ENCODE data around the gene STK11.

The STK11 gene

GRCh38 chr19:1226522-1227303 lies 21.1 kb downstream of the STK11 start:
- DNase-seq, result no peak

- DNase-seq, result no peak
These were observed 21.9 kb downstream of the STK11 start for GRCh38 chr19:1227304-1228054.

GRCh38 chr19:1228161-1228957 lies 22.8 kb downstream of the STK11 start:
- DNase-seq, result no peak

GRCh38 chr19:1229056-1229923 lies 23.7 kb downstream of the STK11 start:
- DNase-seq, result no peak

DNA sequence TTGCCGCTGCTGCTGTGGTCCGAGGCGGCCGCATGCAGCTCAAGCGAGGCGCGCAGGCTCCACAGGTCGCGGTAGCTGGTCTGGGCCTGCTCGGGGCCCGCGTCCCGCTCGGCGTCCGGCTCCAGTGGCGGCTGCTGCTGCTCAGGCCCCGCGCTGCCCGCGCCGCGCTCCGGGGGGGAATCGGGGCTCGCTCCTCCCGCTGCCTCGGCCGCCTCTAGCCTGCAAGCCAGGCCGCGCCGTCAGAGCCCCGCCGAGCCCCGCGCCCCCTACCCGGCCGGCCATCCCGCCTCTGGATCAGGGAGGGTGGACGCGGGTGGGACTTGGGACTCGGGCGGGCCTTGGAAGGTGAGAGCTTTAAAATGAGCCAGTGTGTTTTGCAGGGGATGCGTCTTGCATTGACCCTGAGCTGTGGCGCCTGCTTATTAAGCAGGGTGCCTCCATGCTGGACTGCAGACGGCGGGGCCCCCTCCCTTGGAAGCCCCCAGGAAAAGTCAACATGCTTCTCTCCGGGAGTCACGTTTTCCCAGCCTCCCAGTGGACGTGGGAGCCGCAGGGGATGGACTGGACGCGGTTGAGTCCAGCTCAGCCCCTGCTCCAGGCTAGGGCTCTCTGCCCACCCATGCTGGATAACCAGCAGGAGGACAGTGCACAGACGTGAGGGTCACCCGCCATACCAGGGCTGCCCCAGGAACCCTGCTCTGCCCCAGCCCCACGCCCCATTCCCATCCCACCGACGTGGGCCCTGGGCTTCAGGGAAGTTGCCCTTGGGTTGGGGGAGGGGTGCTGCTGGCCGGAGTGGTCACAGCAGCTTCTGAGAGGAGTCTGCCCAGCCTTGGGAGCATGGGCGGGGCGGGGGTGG lies 24.6 kb downstream of the STK11 start:
- DNase-seq, result no peak

DNA sequence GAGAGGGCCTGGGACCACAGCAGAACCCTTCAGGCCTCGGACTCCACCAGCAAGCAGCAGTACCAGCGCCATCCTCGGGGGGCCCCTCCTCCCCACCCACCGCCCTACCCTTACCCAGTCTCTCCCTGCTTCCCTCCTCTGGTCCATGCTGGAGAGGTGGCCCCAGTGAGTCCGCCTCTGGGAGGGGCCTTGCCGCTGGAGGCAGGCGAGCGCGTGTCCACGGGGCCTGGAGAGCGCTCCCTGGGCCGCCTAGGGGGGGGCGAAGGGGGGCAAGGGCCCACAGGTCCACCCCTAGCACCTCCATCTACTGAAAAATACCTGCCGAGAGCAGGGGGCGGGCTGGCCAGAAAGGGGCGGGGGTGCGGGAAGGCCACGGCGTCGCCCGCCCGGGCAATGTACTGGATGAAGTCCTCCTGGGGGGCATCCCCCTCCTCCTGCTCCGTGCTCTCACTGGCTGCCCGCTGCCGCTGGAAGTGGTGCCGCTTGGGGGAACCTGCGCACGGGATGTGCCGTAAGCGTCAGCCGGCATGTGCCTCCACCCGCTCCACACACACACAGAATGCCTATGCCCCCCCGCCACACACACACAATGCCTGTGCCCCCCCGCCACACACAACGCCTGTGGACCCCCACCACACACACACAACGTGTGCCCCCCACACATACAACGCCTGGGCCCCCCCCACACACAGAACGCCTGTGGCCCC lies 25.4 kb downstream of the STK11 start:
- DNase-seq, result no peak

- DNase-seq, result no peak
These were observed 26.4 kb downstream of the STK11 start for GRCh38 chr19:1231729-1232637.

DNA sequence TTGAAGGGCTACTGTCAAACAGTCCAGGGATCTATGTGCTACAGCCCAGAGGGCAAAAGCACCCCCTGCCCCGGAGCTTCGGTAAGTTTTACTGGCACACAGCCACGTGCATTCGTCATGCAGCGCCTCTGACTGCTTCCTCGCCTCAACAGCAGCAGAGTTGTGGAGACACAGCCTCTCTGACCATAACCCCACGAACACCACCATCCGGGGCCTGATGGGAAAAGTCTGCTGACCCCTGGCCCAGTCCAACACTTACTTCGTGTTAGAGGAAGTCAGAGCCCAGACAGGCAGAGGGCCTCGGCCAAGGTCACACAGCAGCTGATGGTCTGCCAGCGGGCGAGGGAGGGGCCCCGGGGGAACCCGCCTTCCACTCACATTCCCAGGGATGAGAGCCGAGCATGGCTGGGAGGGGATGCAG lies 27.1 kb downstream of the STK11 start:
- DNase-seq, result no peak

DNA sequence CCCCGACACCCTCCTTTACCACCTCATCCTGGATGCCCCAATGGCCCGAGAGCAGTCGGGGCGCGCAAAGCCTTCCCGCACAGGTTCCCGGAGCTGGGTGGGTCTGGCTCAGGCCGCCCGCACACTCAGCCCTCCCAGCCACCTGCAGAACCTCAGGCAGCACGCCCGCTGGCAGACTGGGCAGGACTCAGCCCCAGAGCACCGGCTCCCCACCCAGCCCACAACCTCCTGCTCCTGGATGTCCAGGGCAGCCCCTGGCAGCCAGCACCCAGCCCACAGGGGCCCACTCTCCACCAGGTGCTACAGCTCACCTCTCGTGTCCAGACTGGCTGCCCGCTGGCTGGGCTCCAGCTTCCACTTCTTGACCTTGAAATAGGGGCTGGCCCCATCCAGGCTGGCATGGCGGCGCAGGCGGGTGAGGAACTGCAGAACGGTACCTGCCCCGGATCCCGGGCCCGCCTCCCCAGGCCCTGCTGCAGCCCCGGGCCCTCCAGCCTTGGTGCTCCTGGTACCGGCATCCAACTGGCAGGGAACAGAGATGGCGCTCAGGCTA lies 27.6 kb downstream of the STK11 start:
- DNase-seq, result no peak

DNA sequence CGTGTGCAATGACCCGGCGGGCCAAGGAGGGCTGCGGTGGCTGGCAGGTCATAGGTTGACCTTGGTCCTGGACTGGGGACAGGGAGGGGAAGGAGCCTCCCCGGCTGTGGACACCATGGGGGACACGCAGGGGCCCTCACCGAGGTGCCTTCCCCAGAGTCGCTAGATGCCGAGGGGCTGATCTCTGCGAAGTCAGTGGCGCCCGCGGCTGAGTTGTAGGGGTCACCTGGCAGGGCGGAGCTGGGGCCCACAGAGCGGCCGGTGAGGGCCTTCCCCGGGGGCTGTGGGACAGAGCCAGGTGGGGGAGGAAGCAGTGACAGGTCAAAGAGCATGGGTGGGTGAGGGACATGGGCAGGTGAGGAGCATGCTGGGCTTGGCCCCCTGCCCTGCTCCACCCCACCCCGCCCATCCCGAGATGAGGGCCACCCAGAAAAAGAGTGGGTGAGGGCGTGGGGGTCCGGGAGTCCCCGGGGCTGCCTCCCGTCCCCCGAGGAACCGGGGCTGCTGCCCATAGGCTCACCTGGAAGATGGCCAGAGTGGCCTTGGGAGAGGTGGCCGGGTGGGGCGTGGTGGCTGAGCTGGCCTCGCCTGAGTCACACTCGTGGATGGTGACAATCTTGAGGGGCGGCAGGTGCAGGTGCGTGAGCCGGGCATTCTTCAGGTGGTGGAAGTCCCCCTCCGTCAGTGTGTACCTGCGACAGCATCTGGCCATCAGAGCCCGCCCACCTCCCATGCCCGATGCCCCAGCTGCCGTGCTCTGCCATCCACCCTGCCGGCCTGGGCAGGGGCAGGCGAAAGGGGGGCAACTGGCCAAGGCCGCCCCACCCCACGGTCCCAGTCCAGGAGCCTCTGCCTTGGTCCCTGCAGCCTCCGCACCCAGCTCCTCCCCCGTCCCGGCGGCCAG lies 28.7 kb downstream of the STK11 start:
- DNase-seq, result no peak

DNA sequence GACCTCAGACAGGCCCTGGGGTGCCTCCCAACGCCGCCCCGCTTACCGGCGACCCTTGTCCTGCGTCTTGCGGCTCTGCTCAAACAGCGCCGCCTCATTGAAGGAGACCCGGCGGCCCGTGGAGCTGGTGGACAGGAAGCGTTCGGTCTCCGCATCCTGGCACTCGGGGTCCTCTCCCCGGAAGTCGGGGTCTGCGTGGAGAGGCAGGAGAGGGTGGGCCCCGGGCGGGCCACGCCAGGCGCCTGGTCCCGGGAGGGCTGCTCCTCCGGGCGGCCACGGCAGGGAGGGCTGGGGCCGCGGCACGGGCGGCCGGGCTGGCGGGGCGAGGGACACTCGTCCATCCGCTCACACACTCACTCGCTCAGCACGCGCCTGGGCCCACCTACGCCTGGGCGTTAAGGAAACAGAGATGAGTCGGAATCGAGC lies 29.4 kb downstream of the STK11 start:
- no peak for DNase-seq

GRCh38 chr19:1235625-1236538 lies 30.3 kb downstream of the STK11 start:
- DNase-seq, result no peak

- no peak for DNase-seq
These were observed 31.0 kb downstream of the STK11 start for GRCh38 chr19:1236576-1236975.

- DNase-seq, result no peak
These were observed 31.6 kb downstream of the STK11 start for GRCh38 chr19:1237027-1237659.

- DNase-seq, result peak in 1 of 2 experiments; percentile 51
These were observed 32.3 kb downstream of the STK11 start, which contains the start of gene CBARP for GRCh38 chr19:1237754-1238368. Gene CBARP, minus strand, starts transcription at chr19:1238005. Its CDS starts 1,905 bp downstream, at chr19:1236100.
